Stomach smooth muscle (tissue), 2 donors: ENCODE results near the gene PRKCI.
"Not testable (repeated sequence)": the region's sequence is repeated elsewhere in the genome, so short reads cannot be mapped to it uniquely, and the experiment has no call there.

Experiments
- H3K27ac ChIP-seq: one replicate; pipeline ENCODE4 v1.7.0; 2013; ENCODE audit warnings: mild to moderate bottlenecking, low read length, inconsistent platforms
- H3K27me3 ChIP-seq, 2 donors: one replicate each; pipeline ENCODE4 v1.7.0; 2013; ENCODE audit warnings: low read length in 2 of 2; ENCODE audit not compliant: insufficient read depth in 2 of 2, control insufficient read depth in 1 of 2
- H3K36me3 ChIP-seq, 2 donors: one replicate each; pipeline ENCODE4 v1.7.0; 2013; ENCODE audit warnings: low read length in 2 of 2; ENCODE audit not compliant: control insufficient read depth in 2 of 2, insufficient read depth in 2 of 2
- H3K4me1 ChIP-seq: one replicate; pipeline ENCODE4 v1.7.0; 2013; ENCODE audit warnings: low read length; ENCODE audit not compliant: control insufficient read depth, insufficient read depth
- H3K4me3 ChIP-seq, 2 donors: one replicate each; pipeline ENCODE4 v1.7.0; 2013; ENCODE audit warnings: low read length in 2 of 2
- H3K9ac ChIP-seq, 2 donors: one replicate each; pipeline ENCODE4 v1.7.0; 2013; ENCODE audit warnings: low read length in 2 of 2, mild to moderate bottlenecking in 1 of 2
- H3K9me3 ChIP-seq, 2 donors: one replicate each; pipeline ENCODE4 v1.7.0; 2013; ENCODE audit warnings: low read length in 2 of 2; ENCODE audit not compliant: control insufficient read depth in 2 of 2
- donor health status: healthy.
- donor health status: Pancreatic carcinoma.

Gene PRKCI

GRCh38 chr3:170322566-170323269 lies 100.5 kb downstream of the PRKCI start:
- Histone ChIP-seq H3K9me3 (no peaks in the 10 kb centered on the region), H3K27me3 (no peaks in the 10 kb centered on the region), H3K4me3 (no peak overlapping the region), H3K4me1 (no peaks in the 10 kb centered on the region), H3K36me3 (no peaks in the 10 kb centered on the region), H3K9ac (no peak overlapping the region), H3K27ac (no peak overlapping the region)

GRCh38 chr3:170323331-170323730 lies 101.1 kb downstream of the PRKCI start:
- H3K4me3 ChIP-seq: no peak overlapping the region
- H3K9ac ChIP-seq: no peak overlapping the region
- no peaks in the 10 kb centered on the region for H3K27me3 ChIP-seq
- no peaks in the 10 kb centered on the region for H3K9me3 ChIP-seq
- no peaks in the 10 kb centered on the region for H3K4me1 ChIP-seq
- H3K27ac ChIP-seq: no peak overlapping the region
- no peaks in the 10 kb centered on the region for H3K36me3 ChIP-seq

- Histone ChIP-seq H3K27ac (no peak overlapping the region), H3K4me1 (no peaks in the 10 kb centered on the region), H3K4me3 (no peak overlapping the region), H3K27me3 (no peaks in the 10 kb centered on the region), H3K9me3 (no peaks in the 10 kb centered on the region), H3K36me3 (no peaks in the 10 kb centered on the region), H3K9ac (no peak overlapping the region)
Observed at GRCh38 chr3:170324962-170325361, 102.7 kb downstream of the PRKCI start.

GRCh38 chr3:170327040-170327808 lies 105.0 kb downstream of the PRKCI start:
- no peaks in the 10 kb centered on the region for H3K36me3 ChIP-seq
- no peak overlapping the region for H3K4me3 ChIP-seq
- no peaks in the 10 kb centered on the region for H3K4me1 ChIP-seq
- H3K27me3 ChIP-seq: no peaks in the 10 kb centered on the region
- no peaks in the 10 kb centered on the region for H3K9me3 ChIP-seq
- H3K27ac ChIP-seq: no peak overlapping the region
- H3K9ac ChIP-seq: no peak overlapping the region

GRCh38 chr3:170327868-170328548 lies 105.8 kb downstream of the PRKCI start:
- H3K9ac ChIP-seq, H3K36me3 ChIP-seq, H3K4me3 ChIP-seq, H3K27me3 ChIP-seq, H3K9me3 ChIP-seq, H3K4me1 ChIP-seq, H3K27ac ChIP-seq: not testable (repeated sequence)

- no peak overlapping the region for H3K9ac ChIP-seq
- no peak overlapping the region for H3K27ac ChIP-seq
- no peaks in the 10 kb centered on the region for H3K27me3 ChIP-seq
- no peaks in the 10 kb centered on the region for H3K4me1 ChIP-seq
- H3K4me3 ChIP-seq: no peak overlapping the region
- no peaks in the 10 kb centered on the region for H3K36me3 ChIP-seq
- H3K9me3 ChIP-seq: no peaks in the 10 kb centered on the region
Observed at GRCh38 chr3:170330366-170330765, 108.1 kb downstream of the PRKCI start.

GRCh38 chr3:170331143-170331542 lies 108.9 kb downstream of the PRKCI start:
- Histone ChIP-seq H3K9ac (no peak overlapping the region), H3K9me3 (no peaks in the 10 kb centered on the region), H3K27ac (no peak overlapping the region), H3K4me1 (no peaks in the 10 kb centered on the region), H3K36me3 (no peaks in the 10 kb centered on the region), H3K4me3 (no peak overlapping the region), H3K27me3 (no peaks in the 10 kb centered on the region)

- H3K4me1 ChIP-seq: no peaks in the 10 kb centered on the region
- no peaks in the 10 kb centered on the region for H3K36me3 ChIP-seq
- H3K27ac ChIP-seq: no peak overlapping the region
- no peaks in the 10 kb centered on the region for H3K27me3 ChIP-seq
- no peak overlapping the region for H3K9ac ChIP-seq
- no peaks in the 10 kb centered on the region for H3K9me3 ChIP-seq
- H3K4me3 ChIP-seq: no peak overlapping the region
Observed at GRCh38 chr3:170337420-170337819, 115.2 kb downstream of the PRKCI start.

- no peak overlapping the region for H3K27ac ChIP-seq
- H3K9ac ChIP-seq: no peak overlapping the region
- no peaks in the 10 kb centered on the region for H3K4me1 ChIP-seq
- no peak overlapping the region for H3K4me3 ChIP-seq
- no peaks in the 10 kb centered on the region for H3K27me3 ChIP-seq
- H3K36me3 ChIP-seq: no peaks in the 10 kb centered on the region
- no peaks in the 10 kb centered on the region for H3K9me3 ChIP-seq
Observed at GRCh38 chr3:170338690-170339340, 116.6 kb downstream of the PRKCI start.

GRCh38 chr3:170342273-170342672 lies 120.0 kb downstream of the PRKCI start:
- not testable (repeated sequence) for H3K9ac ChIP-seq, H3K4me1 ChIP-seq, H3K36me3 ChIP-seq, H3K4me3 ChIP-seq, H3K27ac ChIP-seq, H3K27me3 ChIP-seq, H3K9me3 ChIP-seq
